ENCODE measurements around the gene SPACA1. TPM values are rescaled to one million over a fixed set of nuclear protein-coding genes. Genes with fewer than 3 reads are reported as not detected.

The SPACA1 gene
- total and polyA plus RNA-seq, 5 donors, result not detected

- H3K4me1 ChIP-seq (ENCODE audit: control insufficient read depth, insufficient read depth, low read length), result no peaks in the 10 kb centered on the region
- intact Hi-C loops (cut with DNase I), result no loop called here
- H3K4me3 ChIP-seq (ENCODE audit: low read length), result no peak overlapping the region
- no peaks in the 10 kb centered on the region for H3K9me3 ChIP-seq (ENCODE audit: control insufficient read depth, low read length)
- ATAC-seq (no peak), DNase-seq (no peak)
- no peak overlapping the region for H3K27ac ChIP-seq (ENCODE audit: low read length)
- no peaks in the 10 kb centered on the region for H3K27me3 ChIP-seq (ENCODE audit: control insufficient read depth, insufficient read depth)
These were observed 3.1 kb upstream of the SPACA1 start for GRCh38 chr6:88044530-88044929.

GRCh38 chr6:88045521-88046136, 2.0 kb upstream of the SPACA1 start:
- intact Hi-C loops (cut with DNase I), result no loop called here
- DNase-seq, result no peak
- WGBS, result 71% methylated on average over 1 of the region's 1 CpG

GRCh38 chr6:88048578-88048977, 937 bp downstream of the SPACA1 start:
- no peak overlapping the region for H3K4me3 ChIP-seq (ENCODE audit: low read length)
- no peaks in the 10 kb centered on the region for H3K4me1 ChIP-seq (ENCODE audit: control insufficient read depth, insufficient read depth, low read length)
- DNase-seq (no peak), ATAC-seq (no peak)
- no peak overlapping the region for H3K27ac ChIP-seq (ENCODE audit: low read length)
- no peaks in the 10 kb centered on the region for H3K27me3 ChIP-seq (ENCODE audit: control insufficient read depth, insufficient read depth)
- H3K9me3 ChIP-seq (ENCODE audit: control insufficient read depth, low read length), result no peaks in the 10 kb centered on the region
- intact Hi-C loops (cut with DNase I), result no loop called here
- WGBS, result 86% methylated on average over 3 of the region's 3 CpGs

More at GRCh38 chr6:88045521-88046136, 2.0 kb upstream of the SPACA1 start:
- H3K4me1 ChIP-seq (ENCODE audit: control insufficient read depth, insufficient read depth, low read length), result no peaks in the 10 kb centered on the region
- ATAC-seq, result no peak
- H3K27me3 ChIP-seq (ENCODE audit: control insufficient read depth, insufficient read depth), result no peaks in the 10 kb centered on the region
- H3K27ac ChIP-seq (ENCODE audit: low read length), result no peak overlapping the region
- no peak overlapping the region for H3K4me3 ChIP-seq (ENCODE audit: low read length)
- H3K9me3 ChIP-seq (ENCODE audit: control insufficient read depth, low read length), result no peaks in the 10 kb centered on the region

- DNase-seq (no peak), ATAC-seq (no peak)
- no peaks in the 10 kb centered on the region for H3K4me1 ChIP-seq (ENCODE audit: control insufficient read depth, insufficient read depth, low read length)
- 68% methylated on average over 4 of the region's 4 CpGs for WGBS
- intact Hi-C loops (cut with DNase I), result no loop called here
- no peaks in the 10 kb centered on the region for H3K27me3 ChIP-seq (ENCODE audit: control insufficient read depth, insufficient read depth)
- no peak overlapping the region for H3K27ac ChIP-seq (ENCODE audit: low read length)
- no peak overlapping the region for H3K4me3 ChIP-seq (ENCODE audit: low read length)
- H3K9me3 ChIP-seq (ENCODE audit: control insufficient read depth, low read length), result no peaks in the 10 kb centered on the region
These were observed 2.6 kb downstream of the SPACA1 start for GRCh38 chr6:88050140-88050818.

GRCh38 chr6:88059191-88059590, 11.6 kb downstream of the SPACA1 start:
- H3K9me3 ChIP-seq (ENCODE audit: control insufficient read depth, low read length), result no peaks in the 10 kb centered on the region
- H3K27ac ChIP-seq (ENCODE audit: low read length), result no peak overlapping the region
- DNase-seq, result no peak
- no peaks in the 10 kb centered on the region for H3K4me1 ChIP-seq (ENCODE audit: control insufficient read depth, insufficient read depth, low read length)
- no peak for ATAC-seq
- H3K4me3 ChIP-seq (ENCODE audit: low read length), result no peak overlapping the region
- no peaks in the 10 kb centered on the region for H3K27me3 ChIP-seq (ENCODE audit: control insufficient read depth, insufficient read depth)
- WGBS, result 80% methylated on average over 3 of the region's 3 CpGs
- intact Hi-C loops (cut with DNase I), result no loop called here

GRCh38 chr6:88062376-88062775, 14.7 kb downstream of the SPACA1 start:
- no peaks in the 10 kb centered on the region for H3K4me1 ChIP-seq (ENCODE audit: control insufficient read depth, insufficient read depth, low read length)
- no peak overlapping the region for H3K4me3 ChIP-seq (ENCODE audit: low read length)
- 85% methylated on average over 1 of the region's 1 CpG for WGBS
- no peaks in the 10 kb centered on the region for H3K27me3 ChIP-seq (ENCODE audit: control insufficient read depth, insufficient read depth)
- DNase-seq (no peak), ATAC-seq (no peak)
- no peaks in the 10 kb centered on the region for H3K9me3 ChIP-seq (ENCODE audit: control insufficient read depth, low read length)
- intact Hi-C loops (cut with DNase I), result no loop called here
- no peak overlapping the region for H3K27ac ChIP-seq (ENCODE audit: low read length)

GRCh38 chr6:88072462-88072861, 24.8 kb downstream of the SPACA1 start:
- WGBS, result 92% methylated on average over 1 of the region's 1 CpG
- Histone ChIP-seq H3K27me3 (ENCODE audit: control insufficient read depth, insufficient read depth) (no peaks in the 10 kb centered on the region), H3K4me1 (ENCODE audit: control insufficient read depth, insufficient read depth, low read length) (no peaks in the 10 kb centered on the region), H3K9me3 (ENCODE audit: control insufficient read depth, low read length) (no peaks in the 10 kb centered on the region), H3K27ac (ENCODE audit: low read length) (no peak overlapping the region), H3K4me3 (ENCODE audit: low read length) (no peak overlapping the region)
- intact Hi-C loops (cut with DNase I), result no loop called here
- ATAC-seq (no peak), DNase-seq (no peak)

GRCh38 chr6:88074791-88075190, 27.1 kb downstream of the SPACA1 start:
- Histone ChIP-seq H3K9me3 (ENCODE audit: control insufficient read depth, low read length) (no peaks in the 10 kb centered on the region), H3K4me1 (ENCODE audit: control insufficient read depth, insufficient read depth, low read length) (no peaks in the 10 kb centered on the region), H3K27ac (ENCODE audit: low read length) (no peak overlapping the region), H3K4me3 (ENCODE audit: low read length) (no peak overlapping the region), H3K27me3 (ENCODE audit: control insufficient read depth, insufficient read depth) (no peaks in the 10 kb centered on the region)
- no peak for DNase-seq
- 22% methylated on average over 1 of the region's 1 CpG for WGBS
- intact Hi-C loops (cut with DNase I), result no loop called here
- ATAC-seq, result no peak

GRCh38 chr6:88077305-88077704, 29.7 kb downstream of the SPACA1 start:
- intact Hi-C loops (cut with DNase I), result no loop called here
- Histone ChIP-seq H3K9me3 (ENCODE audit: control insufficient read depth, low read length) (no peaks in the 10 kb centered on the region), H3K4me1 (ENCODE audit: control insufficient read depth, insufficient read depth, low read length) (no peaks in the 10 kb centered on the region), H3K4me3 (ENCODE audit: low read length) (no peak overlapping the region), H3K27ac (ENCODE audit: low read length) (no peak overlapping the region), H3K27me3 (ENCODE audit: control insufficient read depth, insufficient read depth) (no peaks in the 10 kb centered on the region)
- DNase-seq (no peak), ATAC-seq (no peak)
- whole genome bisulfite sequencing, result 72% methylated on average over 3 of the region's 3 CpGs

- ATAC-seq (no peak), DNase-seq (no peak)
- Histone ChIP-seq H3K9me3 (ENCODE audit: control insufficient read depth, low read length) (no peaks in the 10 kb centered on the region), H3K4me3 (ENCODE audit: low read length) (no peak overlapping the region), H3K4me1 (ENCODE audit: control insufficient read depth, insufficient read depth, low read length) (no peaks in the 10 kb centered on the region), H3K27me3 (ENCODE audit: control insufficient read depth, insufficient read depth) (no peaks in the 10 kb centered on the region), H3K27ac (ENCODE audit: low read length) (no peak overlapping the region)
- intact Hi-C loops (cut with DNase I), result no loop called here
- 86% methylated on average over 2 of the region's 2 CpGs for WGBS
These were observed 39.2 kb downstream of the SPACA1 start for GRCh38 chr6:88086792-88087191.

- intact Hi-C loops (cut with DNase I), result no loop called here
- no peak for ATAC-seq
- Histone ChIP-seq H3K27me3 (ENCODE audit: control insufficient read depth, insufficient read depth) (no peaks in the 10 kb centered on the region), H3K4me3 (ENCODE audit: low read length) (no peak overlapping the region), H3K27ac (ENCODE audit: low read length) (no peak overlapping the region), H3K9me3 (ENCODE audit: control insufficient read depth, low read length) (no peaks in the 10 kb centered on the region), H3K4me1 (ENCODE audit: control insufficient read depth, insufficient read depth, low read length) (no peaks in the 10 kb centered on the region)
- no peak for DNase-seq
- 40% methylated on average over 2 of the region's 2 CpGs for WGBS
These were observed 42.1 kb downstream of the SPACA1 start for GRCh38 chr6:88089708-88090107.
